NB4 (cell line): ENCODE measurements around the gene ALS2CL.

ENCODE experiments used
- DNase-seq: peaks from one replicate; pipeline ENCODE4 v3.0.0; 2010; ENCODE audit warnings: low read depth
- H3K4me3 ChIP-seq: one replicate; pipeline ENCODE4 v1.5.1; 2011; ENCODE audit warnings: mild to moderate bottlenecking, low read depth, low read length, moderate library complexity
- CTCF ChIP-seq: IDR thresholded peaks from one replicate; pipeline ENCODE4 v1.5.1; 2012; ENCODE audit warnings: low read depth, low read length
- MYC ChIP-seq: IDR thresholded peaks from 2 replicates; pipeline ENCODE4 v1.6.1; 2011; ENCODE audit warnings: low read depth, low read length
- POLR2A ChIP-seq: IDR thresholded peaks from 2 replicates; pipeline ENCODE4 v1.6.1; 2011; ENCODE audit warnings: mild to moderate bottlenecking; ENCODE audit not compliant: insufficient read length; ENCODE audit errors: extremely low read depth
- TF ChIP-seq, protein P1 (sequence below): IDR thresholded peaks from 2 replicates; pipeline ENCODE4 v1.6.1; 2011; ENCODE audit warnings: low read depth, low read length

ALS2CL gene

GRCh38 chr3:46713050-46713897 is 19.8 kb upstream of the ALS2CL start:
- no peak for DNase-seq
- H3K4me3 ChIP-seq = no peak overlapping the region
- TF ChIP-seq MYC = no peak
- no peak for TF ChIP-seq POLR2A
- TF ChIP-seq, protein P1, sequence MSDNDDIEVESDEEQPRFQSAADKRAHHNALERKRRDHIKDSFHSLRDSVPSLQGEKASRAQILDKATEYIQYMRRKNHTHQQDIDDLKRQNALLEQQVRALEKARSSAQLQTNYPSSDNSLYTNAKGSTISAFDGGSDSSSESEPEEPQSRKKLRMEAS = no peak
- TF ChIP-seq CTCF = no peak

- no peak for TF ChIP-seq CTCF
- no peak for TF ChIP-seq MYC
- TF ChIP-seq POLR2A = no peak
- TF ChIP-seq, protein P1 = no peak
- DNase-seq = no peak
- no peak overlapping the region for H3K4me3 ChIP-seq
These were observed 18.9 kb upstream of the ALS2CL start for GRCh38 chr3:46712191-46713049.

GRCh38 chr3:46711760-46712159 is 18.3 kb upstream of the ALS2CL start:
- TF ChIP-seq, protein P1 = no peak
- TF ChIP-seq MYC = no peak
- no peak for TF ChIP-seq POLR2A
- TF ChIP-seq CTCF = no peak
- DNase-seq = no peak
- no peak overlapping the region for H3K4me3 ChIP-seq

- TF ChIP-seq POLR2A (no peak), MYC (no peak), CTCF (no peak)
- TF ChIP-seq, protein P1 = no peak
- no peak for DNase-seq
- no peak overlapping the region for H3K4me3 ChIP-seq
These were observed 17.8 kb upstream of the ALS2CL start for GRCh38 chr3:46711305-46711704.

- no peak for DNase-seq
- TF ChIP-seq CTCF = no peak
- no peak for TF ChIP-seq POLR2A
- TF ChIP-seq, protein P1 = no peak
- no peak for TF ChIP-seq MYC
- H3K4me3 ChIP-seq = no peak overlapping the region
These were observed 17.3 kb upstream of the ALS2CL start for GRCh38 chr3:46710671-46711295.
